ENCODE measurements around the gene CCDC71. TPM values are rescaled to one million over a fixed set of nuclear protein-coding genes. Genes with fewer than 3 reads are reported as not detected.

The CCDC71 gene
- total and polyA plus RNA-seq, 9 of the 15 experiments (the other 6 are each of a cell fraction or from before 2014, with no cell fraction given) = 0.13 to 19.3 (median 14.3) TPM

- ATAC-seq (no peak), DNase-seq (ENCODE audit: extremely low read depth in 1 of 4, low spot score in 3 of 4) (no peak), FAIRE-seq (no peak)
- no peak for TF ChIP-seq ZNF217 (CRISPR knock-in tag; IDR thresholded peaks at IDR 0.05)
- no peak for TF ChIP-seq E2F6 (IDR thresholded peaks at IDR 0.05; ENCODE audit: borderline replicate concordance in 1 of 2, extremely low read depth in 1 of 2, insufficient read depth in 1 of 2, insufficient read length in 1 of 2, low read depth in 1 of 2, low read length in 1 of 2, poor library complexity in 1 of 2, severe bottlenecking in 1 of 2)
- TF ChIP-seq FOXA3 (CRISPR knock-in tag; conservative IDR thresholded peaks at IDR 0.05 in 1 of 2, IDR thresholded peaks at IDR 0.05 in 1 of 2) = no peak
- TF ChIP-seq EGR1 (conservative IDR thresholded peaks at IDR 0.05) = no peak
- TF ChIP-seq ZKSCAN3 (CRISPR knock-in tag; IDR thresholded peaks at IDR 0.05) = no peak
- no peak for TF ChIP-seq NR2C2 (CRISPR knock-in tag; IDR thresholded peaks at IDR 0.05)
- TF ChIP-seq NR2C2 (tag; IDR thresholded peaks at IDR 0.05) = no peak
- no peak for TF ChIP-seq ZSCAN32 (CRISPR knock-in tag; IDR thresholded peaks at IDR 0.05)
- TF ChIP-seq MTA2 (IDR thresholded peaks at IDR 0.05; ENCODE audit: low read depth) = no peak
- TF ChIP-seq ASH1L (IDR thresholded peaks at IDR 0.05; ENCODE audit: borderline replicate concordance, low read depth, partially characterized antibody) = no peak
- TF ChIP-seq HEY1 (CRISPR knock-in tag; IDR thresholded peaks at IDR 0.05; ENCODE audit: borderline replicate concordance) = no peak
- Histone ChIP-seq H4K20me1 (replicated peaks; ENCODE audit: control insufficient read depth, insufficient read depth, low read length) (no peaks in the 10 kb centered on the region), H3K4me1 (replicated peaks in 1 of 2; ENCODE audit: control insufficient read depth in 2 of 2, insufficient read depth in 2 of 2, low read length in 2 of 2) (peaks cover 2 to 32% of the 10 kb centered on the region in 2 experiments; a peak in 4 of 5 replicates), H3K4me3 (no peak overlapping the region), H2AFZ (ENCODE audit: low read depth, low read length) (no peak overlapping the region), H3K4me2 (ENCODE audit: insufficient read depth, low read length) (no peak overlapping the region), H3K27ac (ENCODE audit: extremely low read depth, low read depth, low read length) (no peak overlapping the region), H3K27me3 (ENCODE audit: control insufficient read depth in 2 of 2, insufficient read depth in 2 of 2, low read length in 2 of 2) (no peaks in the 10 kb centered on the region), H3K79me2 (ENCODE audit: control insufficient read depth, insufficient read depth, low read length) (no peaks in the 10 kb centered on the region; the same call in 2 of the 3 replicates), H3K9me3 (replicated peaks; ENCODE audit: control insufficient read depth, insufficient read depth, low read depth, low read length) (no peaks in the 10 kb centered on the region), H3K36me3 (ENCODE audit: control insufficient read depth, insufficient read depth, low read length) (no peaks in the 10 kb centered on the region), H3K9ac (ENCODE audit: insufficient read depth in 1 of 2, low read depth in 2 of 2, low read length in 2 of 2) (no peak overlapping the region), H3K9me1 (ENCODE audit: control insufficient read depth, insufficient read depth, low read length) (no peaks in the 10 kb centered on the region)
- in situ Hi-C loops (cut with MboI) (no loop called here), intact Hi-C loops (cut with micrococcal nuclease) (no loop called here)
- WGBS (ENCODE audit: insufficient coverage, low coverage, missing lambda C conversion rate) = 81% methylated on average over 12 of the region's 12 CpGs
- no TSS peak for BruUV-seq (replicated peaks)
- ChIA-PET POLR2A (interaction anchor here (0.6 to 2.4 kb wide), 3 partner anchors 10 to 174 kb away, joined by 3 to 8 read pairs (median 3); partner anchors contain the start of gene USP19), CTCF (ENCODE audit: low intra/inter-chr PET ratio) (no interaction called here)
These were observed 35.1 kb downstream of the CCDC71 start for GRCh38 chr3:49131040-49131439.
